ENCODE data around the gene PIK3R5. TPM values are rescaled to one million over a fixed set of nuclear protein-coding genes. Genes with fewer than 3 reads are reported as not detected.

The PIK3R5 gene
- polyA plus RNA-seq, 1 donor (not counting 4 experiments of a cell fraction or from before 2014, with no cell fraction given) = not detected

- H3K9ac ChIP-seq (ENCODE audit: control insufficient read depth, extremely low read depth, insufficient read depth, low read length) = no peak overlapping the region
- DNase-seq (ENCODE audit: low read depth, low spot score) (no peak), FAIRE-seq (no peak)
- dilution Hi-C loops (cut with MboI; ENCODE audit: extremely low pct_ligation_motif_present, low sequenced_read_pairs) = no loop called here
- no peaks in the 10 kb centered on the region for H4K20me1 ChIP-seq (ENCODE audit: control insufficient read depth, extremely low read depth, insufficient read depth, low read length)
- H3K4me3 ChIP-seq (ENCODE audit: control insufficient read depth in 2 of 3, extremely low read depth in 1 of 3, insufficient read depth in 2 of 3, low read depth in 1 of 3, low read length in 3 of 3) = no peak overlapping the region
- H2AFZ ChIP-seq (ENCODE audit: control insufficient read depth, low read length) = no peak overlapping the region
- no peaks in the 10 kb centered on the region for H3K4me1 ChIP-seq (ENCODE audit: control insufficient read depth, extremely low read depth, insufficient read depth, low read length)
- no peaks in the 10 kb centered on the region for H3K9me1 ChIP-seq (ENCODE audit: control insufficient read depth, extremely low read depth, insufficient read depth, low read length)
- no peaks in the 10 kb centered on the region for H3K79me2 ChIP-seq (ENCODE audit: control insufficient read depth, insufficient read depth, low read length)
- H3K9me3 ChIP-seq (ENCODE audit: control insufficient read depth, low read depth, low read length) = no peaks in the 10 kb centered on the region
- TF ChIP-seq, protein P1, sequence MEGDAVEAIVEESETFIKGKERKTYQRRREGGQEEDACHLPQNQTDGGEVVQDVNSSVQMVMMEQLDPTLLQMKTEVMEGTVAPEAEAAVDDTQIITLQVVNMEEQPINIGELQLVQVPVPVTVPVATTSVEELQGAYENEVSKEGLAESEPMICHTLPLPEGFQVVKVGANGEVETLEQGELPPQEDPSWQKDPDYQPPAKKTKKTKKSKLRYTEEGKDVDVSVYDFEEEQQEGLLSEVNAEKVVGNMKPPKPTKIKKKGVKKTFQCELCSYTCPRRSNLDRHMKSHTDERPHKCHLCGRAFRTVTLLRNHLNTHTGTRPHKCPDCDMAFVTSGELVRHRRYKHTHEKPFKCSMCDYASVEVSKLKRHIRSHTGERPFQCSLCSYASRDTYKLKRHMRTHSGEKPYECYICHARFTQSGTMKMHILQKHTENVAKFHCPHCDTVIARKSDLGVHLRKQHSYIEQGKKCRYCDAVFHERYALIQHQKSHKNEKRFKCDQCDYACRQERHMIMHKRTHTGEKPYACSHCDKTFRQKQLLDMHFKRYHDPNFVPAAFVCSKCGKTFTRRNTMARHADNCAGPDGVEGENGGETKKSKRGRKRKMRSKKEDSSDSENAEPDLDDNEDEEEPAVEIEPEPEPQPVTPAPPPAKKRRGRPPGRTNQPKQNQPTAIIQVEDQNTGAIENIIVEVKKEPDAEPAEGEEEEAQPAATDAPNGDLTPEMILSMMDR (optimal IDR thresholded peaks at IDR 0.05 in 1 of 3, IDR thresholded peaks at IDR 0.05 in 1 of 3, conservative IDR thresholded peaks at IDR 0.05 in 1 of 3; ENCODE audit: extremely low read depth in 1 of 3, insufficient read depth in 2 of 3, low read length in 3 of 3) = no peak
- TF ChIP-seq EZH2 (IDR thresholded peaks at IDR 0.05; ENCODE audit: low read length) = no peak
- H3K27ac ChIP-seq (ENCODE audit: control insufficient read depth, insufficient read depth, low read length) = no peak overlapping the region
- H3K27me3 ChIP-seq (ENCODE audit: control insufficient read depth, extremely low read depth, insufficient read depth, low read length) = no peaks in the 10 kb centered on the region
- no peak overlapping the region for H3K4me2 ChIP-seq (ENCODE audit: control insufficient read depth, extremely low read depth, insufficient read depth, low read depth, low read length)
- no peaks in the 10 kb centered on the region for H3K36me3 ChIP-seq (ENCODE audit: control insufficient read depth in 2 of 2, extremely low read depth in 1 of 2, insufficient read depth in 2 of 2, low read length in 2 of 2)
Observed at GRCh38 chr17:8952191-8952590, 13.3 kb downstream of the PIK3R5 start.

DNA sequence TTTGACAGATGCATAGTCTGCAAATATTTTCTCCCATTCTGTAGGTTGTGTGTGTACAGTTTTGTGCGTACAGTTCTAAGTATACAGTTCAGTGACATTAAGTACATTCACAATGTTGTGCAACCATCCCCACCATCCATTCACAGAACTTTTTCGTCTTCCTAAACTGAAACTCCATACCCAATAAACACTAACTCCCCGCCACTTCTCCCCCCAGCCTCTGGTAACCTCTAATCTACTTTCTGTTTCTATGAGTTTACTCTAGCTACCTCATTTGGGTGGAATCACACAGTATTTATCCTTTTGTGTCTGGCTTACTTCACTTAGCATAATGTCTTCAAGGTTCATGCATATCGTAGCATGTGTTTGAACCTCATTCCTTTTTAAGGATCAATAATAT lies 14.3 kb downstream of the PIK3R5 start:
- dilution Hi-C loops (cut with MboI; ENCODE audit: extremely low pct_ligation_motif_present, low sequenced_read_pairs) = no loop called here
- no peak overlapping the region for H3K4me3 ChIP-seq (ENCODE audit: control insufficient read depth in 2 of 3, extremely low read depth in 1 of 3, insufficient read depth in 2 of 3, low read depth in 1 of 3, low read length in 3 of 3)

More for the DNA sequence above, 14.3 kb downstream of the PIK3R5 start:
- TF ChIP-seq, protein P1 (optimal IDR thresholded peaks at IDR 0.05 in 1 of 3, IDR thresholded peaks at IDR 0.05 in 1 of 3, conservative IDR thresholded peaks at IDR 0.05 in 1 of 3; ENCODE audit: extremely low read depth in 1 of 3, insufficient read depth in 2 of 3, low read length in 3 of 3) = no peak
- no peak for TF ChIP-seq EZH2 (IDR thresholded peaks at IDR 0.05; ENCODE audit: low read length)
- Histone ChIP-seq H3K4me1 (ENCODE audit: control insufficient read depth, extremely low read depth, insufficient read depth, low read length) (no peaks in the 10 kb centered on the region), H3K9ac (ENCODE audit: control insufficient read depth, extremely low read depth, insufficient read depth, low read length) (no peak overlapping the region), H3K4me2 (ENCODE audit: control insufficient read depth, extremely low read depth, insufficient read depth, low read depth, low read length) (no peak overlapping the region), H4K20me1 (ENCODE audit: control insufficient read depth, extremely low read depth, insufficient read depth, low read length) (no peaks in the 10 kb centered on the region), H2AFZ (ENCODE audit: control insufficient read depth, low read length) (no peak overlapping the region), H3K27ac (ENCODE audit: control insufficient read depth, insufficient read depth, low read length) (no peak overlapping the region), H3K27me3 (ENCODE audit: control insufficient read depth, extremely low read depth, insufficient read depth, low read length) (no peaks in the 10 kb centered on the region), H3K9me3 (ENCODE audit: control insufficient read depth, low read depth, low read length) (no peaks in the 10 kb centered on the region), H3K36me3 (ENCODE audit: control insufficient read depth in 2 of 2, extremely low read depth in 1 of 2, insufficient read depth in 2 of 2, low read length in 2 of 2) (no peaks in the 10 kb centered on the region), H3K9me1 (ENCODE audit: control insufficient read depth, extremely low read depth, insufficient read depth, low read length) (no peaks in the 10 kb centered on the region), H3K79me2 (ENCODE audit: control insufficient read depth, insufficient read depth, low read length) (no peaks in the 10 kb centered on the region)
- no peak for FAIRE-seq
- DNase-seq (ENCODE audit: low read depth, low spot score) = no peak
